ENCODE results near the gene SESN2.

SESN2 gene

DNA sequence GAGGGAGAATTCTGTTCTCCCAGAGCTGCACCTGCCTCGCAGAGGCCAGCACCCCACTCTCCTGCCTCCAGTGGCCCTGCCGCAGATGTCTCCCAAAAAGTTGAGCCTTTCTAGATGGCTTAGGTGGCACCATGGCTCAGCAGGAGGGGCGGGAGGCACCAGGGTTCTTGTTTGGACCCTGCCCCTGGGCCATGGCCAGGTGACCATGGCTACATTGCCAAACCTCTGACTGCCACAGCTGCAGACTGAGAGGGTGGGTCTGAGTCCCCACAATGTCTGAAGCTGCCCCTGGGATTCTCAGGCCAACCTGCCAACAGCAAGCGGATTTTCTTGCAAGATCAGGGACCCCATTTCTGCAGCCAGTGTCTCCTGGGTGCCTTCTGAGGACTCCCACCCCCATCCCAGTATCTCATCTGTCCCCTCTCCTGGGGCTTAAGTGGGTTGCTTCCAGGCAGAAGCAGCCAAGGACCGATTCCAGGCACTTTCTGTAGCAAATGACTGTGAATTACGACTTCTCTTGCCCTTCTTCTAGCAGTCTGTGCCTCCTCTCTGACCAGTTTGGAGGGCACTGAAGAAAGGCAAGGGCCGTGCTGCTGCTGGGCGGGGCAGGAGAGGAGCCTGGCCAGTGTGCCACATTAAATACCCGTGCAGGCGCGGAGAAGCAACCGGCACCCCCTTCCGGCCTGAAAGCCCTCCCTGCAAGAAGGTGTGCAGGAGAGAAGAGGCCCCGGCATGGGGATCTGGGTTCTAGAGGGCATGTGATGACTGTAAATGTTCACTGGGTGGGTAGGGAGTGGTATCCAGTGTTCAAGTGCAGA is 22.5 kb downstream of the SESN2 start:
- FAIRE-seq (no peak), DNase-seq (ENCODE audit: insufficient read length, low spot score) (no peak)
- TF ChIP-seq TAF1 (IDR thresholded peaks at IDR 0.05; ENCODE audit: low read depth, low read length) (no peak), POLR2AphosphoS5 (IDR thresholded peaks at IDR 0.05; ENCODE audit: low read depth, low read length) (no peak), PAX5 (IDR thresholded peaks at IDR 0.05; ENCODE audit: insufficient read depth, low read length, severe bottlenecking) (no peak)

DNA sequence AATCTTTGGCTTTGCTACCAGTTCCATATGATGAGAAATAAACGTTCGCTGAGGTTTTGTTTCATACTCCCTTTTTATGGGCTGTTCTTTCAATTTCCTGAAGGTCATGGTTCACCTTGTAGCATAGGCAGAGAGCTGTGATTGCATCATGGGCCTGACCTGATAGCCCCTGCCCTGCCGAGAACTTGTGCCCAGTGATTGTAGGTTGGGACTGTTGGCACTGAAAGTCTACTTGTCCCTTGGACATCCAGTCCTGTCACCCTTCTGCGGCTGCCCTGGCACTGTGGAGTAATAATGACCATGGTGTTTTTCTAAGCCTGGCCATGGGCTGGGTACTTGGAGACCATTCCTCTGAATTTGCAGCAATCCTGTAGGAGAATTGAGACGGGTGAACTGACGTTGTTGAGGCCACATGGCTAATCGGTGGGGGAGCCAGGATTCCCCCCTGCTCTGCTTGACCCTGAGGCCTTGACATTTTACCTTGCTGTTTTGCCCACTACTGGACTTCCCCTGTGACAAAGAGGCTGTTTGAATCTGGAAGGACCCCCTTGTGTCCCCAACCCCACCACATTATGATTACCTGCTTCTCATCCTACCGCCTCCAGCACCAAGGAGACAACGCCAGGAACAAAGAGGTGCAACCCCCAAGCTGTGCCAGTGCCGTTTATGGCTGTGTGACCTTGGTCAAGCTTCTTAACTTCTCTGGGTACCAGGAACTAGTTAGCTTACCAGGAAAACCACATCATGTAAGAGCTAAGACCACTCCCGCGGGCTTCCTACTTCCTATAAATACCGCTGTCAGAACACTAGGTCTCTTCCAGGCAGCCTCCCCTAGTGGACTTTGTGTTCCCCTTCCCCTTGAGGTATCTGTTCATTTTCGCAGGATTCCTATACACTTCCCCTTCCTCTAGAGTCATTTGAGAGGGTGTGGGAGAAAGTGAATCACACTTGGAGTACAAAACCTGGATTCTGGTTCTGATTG is 23.4 kb downstream of the SESN2 start:
- no peak for DNase-seq (ENCODE audit: insufficient read length, low spot score)
- no peak for FAIRE-seq
- no peak for TF ChIP-seq POLR2A (IDR thresholded peaks at IDR 0.05; ENCODE audit: low read depth, low read length)
- TF ChIP-seq TAF1 (IDR thresholded peaks at IDR 0.05; ENCODE audit: low read depth, low read length): no peak
- no peak for TF ChIP-seq SPI1 (IDR thresholded peaks at IDR 0.05; ENCODE audit: low read depth, low read length)
- TF ChIP-seq PAX5 (IDR thresholded peaks at IDR 0.05; ENCODE audit: insufficient read depth, low read length, severe bottlenecking): no peak
- TF ChIP-seq POU2F2 (IDR thresholded peaks at IDR 0.05; ENCODE audit: low read depth, low read length): no peak
- TF ChIP-seq POLR2AphosphoS5 (IDR thresholded peaks at IDR 0.05; ENCODE audit: low read depth, low read length): no peak

DNA sequence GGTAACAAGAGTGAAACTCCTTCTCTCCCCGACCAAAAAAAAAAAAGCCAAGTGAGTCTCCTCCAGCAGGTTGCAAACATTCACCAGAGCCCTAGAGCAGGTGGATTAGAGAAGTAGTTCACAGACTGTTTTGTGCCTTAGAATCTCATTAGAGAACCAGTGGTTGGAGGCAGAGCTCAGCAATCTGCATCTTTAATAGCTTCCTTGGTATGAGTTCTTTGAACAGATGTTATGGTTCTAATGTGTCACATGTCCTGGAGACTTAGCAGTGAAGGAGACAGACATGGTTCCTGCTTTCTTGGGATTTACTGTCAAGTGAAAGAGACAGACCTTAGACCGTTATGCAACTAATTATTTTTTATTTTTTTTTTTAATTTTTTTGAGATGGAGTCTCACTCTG is 26.8 kb downstream of the SESN2 start:
- TF ChIP-seq SPI1 (IDR thresholded peaks at IDR 0.05; ENCODE audit: low read depth, low read length): no peak
- DNase-seq (ENCODE audit: insufficient read length, low spot score): no peak
- FAIRE-seq: no peak

DNA sequence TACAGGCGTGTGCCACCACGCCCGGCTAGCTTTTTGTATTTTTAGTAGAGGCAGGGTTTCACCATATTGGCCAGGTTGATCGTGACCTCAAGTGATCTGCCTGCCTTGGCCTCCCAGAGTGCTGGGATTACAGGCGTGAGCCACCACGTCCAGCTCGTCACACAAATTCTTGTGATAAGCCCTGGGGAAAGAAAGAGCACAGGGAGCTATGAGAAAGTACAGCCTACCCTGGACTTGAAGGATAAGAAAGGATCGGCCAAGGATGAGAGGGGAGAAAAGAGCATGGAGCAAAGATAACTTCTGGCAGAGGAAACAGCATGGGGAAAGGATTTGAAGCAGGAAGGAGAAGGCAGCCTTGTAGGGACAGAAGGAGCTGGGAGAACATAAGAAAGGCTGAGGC is 29.2 kb downstream of the SESN2 start:
- FAIRE-seq: no peak
- TF ChIP-seq POU2F2 (IDR thresholded peaks at IDR 0.05; ENCODE audit: low read depth, low read length): no peak
- TF ChIP-seq PAX5 (IDR thresholded peaks at IDR 0.05; ENCODE audit: insufficient read depth, low read length, severe bottlenecking): no peak
- TF ChIP-seq POLR2AphosphoS5 (IDR thresholded peaks at IDR 0.05; ENCODE audit: low read depth, low read length): no peak
- TF ChIP-seq SPI1 (IDR thresholded peaks at IDR 0.05; ENCODE audit: low read depth, low read length): no peak
- TF ChIP-seq TAF1 (IDR thresholded peaks at IDR 0.05; ENCODE audit: low read depth, low read length): no peak
- no peak for TF ChIP-seq POLR2A (IDR thresholded peaks at IDR 0.05; ENCODE audit: low read depth, low read length)
- DNase-seq (ENCODE audit: insufficient read length, low spot score): no peak

DNA sequence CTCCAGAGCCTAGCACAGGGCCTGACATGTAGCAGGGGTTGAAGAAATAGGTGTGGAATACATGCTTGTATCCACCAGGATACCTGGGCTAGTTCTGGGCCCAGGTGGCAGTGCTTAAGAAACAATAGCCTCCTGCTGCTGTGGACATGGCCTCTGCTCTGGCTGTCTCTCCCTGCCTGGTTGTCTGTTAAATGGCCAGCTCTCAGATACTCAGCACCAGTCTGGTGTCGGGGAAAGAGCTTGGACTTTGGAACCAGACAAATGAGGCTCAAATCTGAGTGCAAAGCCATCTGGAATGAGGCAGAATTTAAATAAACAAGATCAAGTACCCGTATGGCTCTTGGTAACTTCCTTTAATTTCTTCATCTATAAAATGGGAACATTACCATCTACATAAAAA is 31.5 kb downstream of the SESN2 start:
- no peak for FAIRE-seq
- TF ChIP-seq POLR2AphosphoS5 (IDR thresholded peaks at IDR 0.05; ENCODE audit: low read depth, low read length) (no peak), TAF1 (IDR thresholded peaks at IDR 0.05; ENCODE audit: low read depth, low read length) (no peak), POU2F2 (IDR thresholded peaks at IDR 0.05; ENCODE audit: low read depth, low read length) (no peak), SPI1 (IDR thresholded peaks at IDR 0.05; ENCODE audit: low read depth, low read length) (no peak), POLR2A (IDR thresholded peaks at IDR 0.05; ENCODE audit: low read depth, low read length) (no peak), PAX5 (IDR thresholded peaks at IDR 0.05; ENCODE audit: insufficient read depth, low read length, severe bottlenecking) (no peak)
- DNase-seq (ENCODE audit: insufficient read length, low spot score): no peak

DNA sequence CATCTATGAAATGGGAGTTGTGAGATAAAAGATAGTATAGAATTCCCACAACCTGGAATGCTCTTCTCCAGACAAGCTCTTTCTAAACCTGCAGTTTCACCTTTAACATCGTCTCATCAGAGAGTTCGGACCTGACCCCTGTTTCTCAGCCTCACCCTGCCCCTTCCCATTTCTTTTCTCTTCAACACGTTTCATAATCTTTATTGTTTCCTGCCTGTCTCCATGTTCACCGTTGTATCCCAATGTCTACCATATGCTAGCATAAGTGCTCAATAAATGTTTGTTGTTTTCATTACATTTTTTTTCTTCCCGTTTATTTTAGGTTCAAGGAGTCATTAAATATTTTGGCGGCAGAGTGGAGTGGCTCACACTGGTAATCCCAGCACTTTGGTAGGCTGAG is 32.4 kb downstream of the SESN2 start:
- DNase-seq (ENCODE audit: insufficient read length, low spot score) (no peak), FAIRE-seq (no peak)
- TF ChIP-seq PAX5 (IDR thresholded peaks at IDR 0.05; ENCODE audit: insufficient read depth, low read length, severe bottlenecking) (no peak), TAF1 (IDR thresholded peaks at IDR 0.05; ENCODE audit: low read depth, low read length) (no peak), POU2F2 (IDR thresholded peaks at IDR 0.05; ENCODE audit: low read depth, low read length) (no peak), POLR2AphosphoS5 (IDR thresholded peaks at IDR 0.05; ENCODE audit: low read depth, low read length) (no peak), POLR2A (IDR thresholded peaks at IDR 0.05; ENCODE audit: low read depth, low read length) (no peak)

DNA sequence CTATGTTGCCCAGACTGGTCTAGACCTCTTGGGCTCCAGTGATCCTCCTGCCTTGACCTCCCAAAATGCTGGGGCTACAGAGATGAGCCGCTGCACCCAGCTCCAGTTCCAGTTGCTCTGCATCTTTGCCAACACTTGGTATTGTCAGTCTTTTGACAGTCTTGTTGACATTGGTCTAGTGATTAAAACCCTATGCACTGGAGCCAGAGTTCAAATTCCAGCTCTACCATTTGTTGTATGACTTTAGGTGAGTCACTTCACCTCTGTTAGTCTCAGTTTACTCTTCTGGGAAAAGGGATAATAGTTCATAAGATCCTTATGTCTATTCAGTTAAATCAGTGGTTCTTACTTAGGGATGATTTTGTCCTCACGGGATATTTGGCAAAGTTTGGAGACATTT is 36.6 kb downstream of the SESN2 start:
- no peak for FAIRE-seq
- no peak for DNase-seq (ENCODE audit: insufficient read length, low spot score)
- no peak for TF ChIP-seq POLR2A (IDR thresholded peaks at IDR 0.05; ENCODE audit: low read depth, low read length)
- TF ChIP-seq PAX5 (IDR thresholded peaks at IDR 0.05; ENCODE audit: insufficient read depth, low read length, severe bottlenecking): no peak
- no peak for TF ChIP-seq TAF1 (IDR thresholded peaks at IDR 0.05; ENCODE audit: low read depth, low read length)
- TF ChIP-seq SPI1 (IDR thresholded peaks at IDR 0.05; ENCODE audit: low read depth, low read length): no peak
- no peak for TF ChIP-seq POU2F2 (IDR thresholded peaks at IDR 0.05; ENCODE audit: low read depth, low read length)
- no peak for TF ChIP-seq POLR2AphosphoS5 (IDR thresholded peaks at IDR 0.05; ENCODE audit: low read depth, low read length)

DNA sequence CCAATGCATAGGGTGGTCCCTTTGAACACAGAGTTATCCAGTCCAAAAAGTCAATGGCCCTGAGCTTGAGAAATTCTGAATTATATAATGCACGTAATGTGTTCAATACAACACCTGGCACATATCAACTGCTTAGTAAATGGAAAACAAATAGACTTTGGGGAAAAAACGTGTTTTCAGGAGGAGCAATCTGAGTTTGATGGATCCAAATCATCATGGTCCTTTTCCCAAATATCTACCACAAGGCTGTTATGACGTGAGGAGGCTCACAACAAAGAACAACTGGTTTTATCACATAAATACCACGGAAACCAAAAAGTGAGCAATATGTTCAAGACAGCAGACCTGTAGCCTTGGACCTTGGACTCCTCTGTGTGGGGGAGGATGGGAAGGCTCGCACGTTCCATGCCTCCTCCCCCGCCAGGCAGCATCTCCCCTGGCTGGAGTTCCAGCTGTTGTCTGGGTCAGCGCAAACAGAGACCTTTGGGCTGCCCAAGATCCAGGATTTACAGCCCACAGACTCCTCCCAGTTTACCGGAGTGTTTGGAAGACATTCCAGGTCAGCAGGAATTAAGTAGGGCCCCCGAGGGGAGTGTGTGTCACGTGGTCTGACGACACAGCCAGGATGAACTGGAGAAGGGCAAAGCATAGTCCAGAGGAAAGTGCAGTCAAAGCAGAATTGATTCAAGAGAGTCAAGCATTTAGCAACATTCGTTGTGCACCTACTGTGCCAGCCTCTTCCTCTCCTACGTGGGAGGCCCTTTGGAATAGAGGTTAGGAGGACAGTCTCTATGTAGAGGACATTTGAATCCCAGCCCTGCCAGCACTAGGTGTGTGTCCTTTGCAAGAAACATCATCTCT is 37.3 kb downstream of the SESN2 start:
- TF ChIP-seq POLR2AphosphoS5 (IDR thresholded peaks at IDR 0.05; ENCODE audit: low read depth, low read length) (no peak), SPI1 (IDR thresholded peaks at IDR 0.05; ENCODE audit: low read depth, low read length) (no peak), TAF1 (IDR thresholded peaks at IDR 0.05; ENCODE audit: low read depth, low read length) (no peak), POLR2A (IDR thresholded peaks at IDR 0.05; ENCODE audit: low read depth, low read length) (no peak), POU2F2 (IDR thresholded peaks at IDR 0.05; ENCODE audit: low read depth, low read length) (no peak), PAX5 (IDR thresholded peaks at IDR 0.05; ENCODE audit: insufficient read depth, low read length, severe bottlenecking) (no peak)
- DNase-seq (ENCODE audit: insufficient read length, low spot score) (no peak), FAIRE-seq (no peak)

DNA sequence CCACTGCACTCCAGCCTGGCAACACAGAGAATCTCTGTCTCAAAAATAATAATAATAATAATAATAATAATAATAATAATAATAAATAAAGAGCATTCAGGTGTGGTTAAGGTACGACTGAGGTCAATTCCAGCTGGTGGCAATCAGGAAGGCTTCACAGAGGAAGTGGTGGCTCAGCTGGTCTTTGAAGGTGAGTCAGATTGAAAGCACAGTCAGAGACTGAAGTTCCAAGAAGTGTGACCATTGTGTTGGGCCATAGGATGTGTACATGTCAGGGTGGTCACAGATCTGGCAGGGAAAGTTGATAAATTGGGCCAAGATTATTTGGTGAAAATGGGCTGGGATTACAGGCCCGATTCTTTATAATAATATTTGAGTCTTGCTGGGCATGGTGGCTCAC is 38.5 kb downstream of the SESN2 start:
- DNase-seq (ENCODE audit: insufficient read length, low spot score) (peak; percentile 43), FAIRE-seq (peak; percentile 81)
- TF ChIP-seq POLR2AphosphoS5 (IDR thresholded peaks at IDR 0.05; ENCODE audit: low read depth, low read length) (no peak), POU2F2 (IDR thresholded peaks at IDR 0.05; ENCODE audit: low read depth, low read length) (no peak), POLR2A (IDR thresholded peaks at IDR 0.05; ENCODE audit: low read depth, low read length) (no peak), PAX5 (IDR thresholded peaks at IDR 0.05; ENCODE audit: insufficient read depth, low read length, severe bottlenecking) (no peak), SPI1 (IDR thresholded peaks at IDR 0.05; ENCODE audit: low read depth, low read length) (peak; percentile 79)

Measured in GM12891 (cell line).